Immature natural killer cell (primary cell): ENCODE measurements around the gene GUCA2A. TPM values are rescaled to one million over a fixed set of nuclear protein-coding genes. Genes with fewer than 3 reads are reported as not detected.

Source experiments
- DNase-seq, 3 donors: peaks; one replicate each; pipeline ENCODE4 v3.0.0; 2022; ENCODE audit warnings: mixed read lengths in 1 of 3
- H3K27ac Mint-ChIP-seq, 6 donors: one replicate each; pipeline ENCODE4 v1.8.0; 2020; ENCODE audit warnings: mixed read lengths in 6 of 6, mild to moderate bottlenecking in 5 of 6, inconsistent platforms in 4 of 6, moderate library complexity in 3 of 6
- H3K27me3 Mint-ChIP-seq, 3 donors: one replicate each; pipeline ENCODE4 v1.8.0; 2020 to 2021; ENCODE audit warnings: low read depth in 3 of 3, mild to moderate bottlenecking in 3 of 3, mixed read lengths in 3 of 3, moderate library complexity in 3 of 3, inconsistent platforms in 1 of 3
- H3K36me3 Mint-ChIP-seq, 3 donors: one replicate each; pipeline ENCODE4 v1.8.0; 2020; ENCODE audit warnings: mixed read lengths in 3 of 3, inconsistent platforms in 2 of 3, mild to moderate bottlenecking in 2 of 3
- H3K4me1 Mint-ChIP-seq, 2 donors: one replicate each; pipeline ENCODE4 v1.8.0; 2020; ENCODE audit warnings: inconsistent platforms in 2 of 2, mild to moderate bottlenecking in 2 of 2, mixed read lengths in 2 of 2, moderate library complexity in 1 of 2
- H3K4me3 Mint-ChIP-seq, 5 donors: one replicate each; pipeline ENCODE4 v1.8.0; 2020; ENCODE audit warnings: mild to moderate bottlenecking in 5 of 5, mixed read lengths in 5 of 5, inconsistent platforms in 3 of 5, moderate library complexity in 3 of 5
- H3K9me3 Mint-ChIP-seq, 6 donors: one replicate each; pipeline ENCODE4 v1.8.0; 2020; ENCODE audit warnings: mild to moderate bottlenecking in 6 of 6, mixed read lengths in 6 of 6, inconsistent platforms in 4 of 6, moderate library complexity in 3 of 6
- polyA plus RNA-seq, 3 donors: library from polyadenylated mRNA; unstranded; fragments of 300-500 nt; fragmentation: Illumina TruSeq; gene quantifications; one replicate each; pipeline ENCODE4 v1.2.3, GENCODE V29; 2021

The GUCA2A gene
- polyA plus RNA-seq, 3 donors from 2014 or later: not detected

- peaks cover 4 to 15% (median 6%) of the 10 kb centered on the region in 3 donors for H3K36me3 Mint-ChIP-seq
- peaks cover 6 to 12% (median 10%) of the 10 kb centered on the region in 6 donors for H3K9me3 Mint-ChIP-seq
- H3K27ac Mint-ChIP-seq: no peak overlapping the region
- no peak for DNase-seq
- peaks cover 6 to 17% of the 10 kb centered on the region in 2 donors for H3K4me1 Mint-ChIP-seq
- H3K4me3 Mint-ChIP-seq: no peak overlapping the region
- peaks cover 2 to 10% (median 8%) of the 10 kb centered on the region in 3 donors for H3K27me3 Mint-ChIP-seq
Observed at GRCh38 chr1:42158189-42158588, 6.4 kb downstream of the GUCA2A start.

GRCh38 chr1:42157667-42158066 lies 6.9 kb downstream of the GUCA2A start:
- Mint-ChIP-seq H3K27me3 (peaks cover 2 to 10% (median 8%) of the 10 kb centered on the region in 3 donors), H3K4me3 (no peak overlapping the region), H3K27ac (no peak overlapping the region), H3K36me3 (peaks cover 4 to 15% (median 6%) of the 10 kb centered on the region in 3 donors), H3K9me3 (peaks cover 6 to 12% (median 10%) of the 10 kb centered on the region in 6 donors), H3K4me1 (peaks cover 6 to 17% of the 10 kb centered on the region in 2 donors)
- DNase-seq: no peak

GRCh38 chr1:42155362-42155761 lies 9.2 kb downstream of the GUCA2A start:
- no peak for DNase-seq
- Mint-ChIP-seq H3K36me3 (peaks cover 0 to 7% (median 0%) of the 10 kb centered on the region in 3 donors), H3K4me3 (no peak overlapping the region), H3K9me3 (peaks cover 0 to 1% (median under 1%) of the 10 kb centered on the region in 6 donors), H3K4me1 (peaks cover 0 to 9% of the 10 kb centered on the region in 2 donors), H3K27ac (no peak overlapping the region), H3K27me3 (peaks cover 2 to 12% (median 2%) of the 10 kb centered on the region in 3 donors)

GRCh38 chr1:42154685-42155084 lies 9.9 kb downstream of the GUCA2A start:
- no peak overlapping the region for H3K4me3 Mint-ChIP-seq
- DNase-seq: no peak
- no peak overlapping the region for H3K27ac Mint-ChIP-seq
- H3K36me3 Mint-ChIP-seq: peaks cover 0 to 1% (median 0%) of the 10 kb centered on the region in 3 donors
- H3K4me1 Mint-ChIP-seq: peaks cover 0 to 9% of the 10 kb centered on the region in 2 donors
- H3K27me3 Mint-ChIP-seq: peaks cover 2 to 14% (median 3%) of the 10 kb centered on the region in 3 donors
- H3K9me3 Mint-ChIP-seq: no peaks in the 10 kb centered on the region

- Mint-ChIP-seq H3K36me3 (no peaks in the 10 kb centered on the region), H3K4me3 (no peak overlapping the region), H3K9me3 (no peaks in the 10 kb centered on the region), H3K27ac (no peak overlapping the region), H3K27me3 (peaks cover 0 to 8% (median 3%) of the 10 kb centered on the region in 3 donors), H3K4me1 (peaks cover 0 to 9% of the 10 kb centered on the region in 2 donors)
- DNase-seq: no peak
Observed at GRCh38 chr1:42153624-42154023, 10.9 kb downstream of the GUCA2A start.

GRCh38 chr1:42152907-42153600 lies 11.5 kb downstream of the GUCA2A start, which contains the start of gene GUCA2B:
Gene GUCA2B (plus strand): TSS chr1:42153410. CDS start chr1:42153451, 41 bp downstream.
- no peak for DNase-seq
- peaks cover 0 to 8% of the 10 kb centered on the region in 2 donors for H3K4me1 Mint-ChIP-seq
- peaks cover 0 to 8% (median 3%) of the 10 kb centered on the region in 3 donors for H3K27me3 Mint-ChIP-seq
- no peaks in the 10 kb centered on the region for H3K36me3 Mint-ChIP-seq
- H3K9me3 Mint-ChIP-seq: no peaks in the 10 kb centered on the region
- no peak within 1 kb of the TSS for H3K27ac Mint-ChIP-seq
- H3K4me3 Mint-ChIP-seq: peak within 1 kb of the TSS in 1 of 5 donors; percentile 55

- no peak overlapping the region for H3K27ac Mint-ChIP-seq
- DNase-seq: no peak
- no peak overlapping the region for H3K4me3 Mint-ChIP-seq
- no peaks in the 10 kb centered on the region for H3K36me3 Mint-ChIP-seq
- no peaks in the 10 kb centered on the region for H3K9me3 Mint-ChIP-seq
- no peaks in the 10 kb centered on the region for H3K4me1 Mint-ChIP-seq
- H3K27me3 Mint-ChIP-seq: peaks cover 0 to 4% (median 2%) of the 10 kb centered on the region in 3 donors
Observed at GRCh38 chr1:42152119-42152518, 12.4 kb downstream of the GUCA2A start.

GRCh38 chr1:42150651-42151050 lies 13.9 kb downstream of the GUCA2A start:
- Mint-ChIP-seq H3K36me3 (no peaks in the 10 kb centered on the region), H3K27me3 (peaks cover 0 to 4% (median 2%) of the 10 kb centered on the region in 3 donors), H3K4me1 (no peaks in the 10 kb centered on the region), H3K9me3 (no peaks in the 10 kb centered on the region), H3K27ac (no peak overlapping the region), H3K4me3 (no peak overlapping the region)
- no peak for DNase-seq

GRCh38 chr1:42148166-42148565 lies 16.4 kb downstream of the GUCA2A start:
- no peak for DNase-seq
- H3K4me1 Mint-ChIP-seq: peaks cover 3 to 5% of the 10 kb centered on the region in 2 donors
- H3K4me3 Mint-ChIP-seq: no peak overlapping the region
- H3K9me3 Mint-ChIP-seq: no peaks in the 10 kb centered on the region
- H3K27ac Mint-ChIP-seq: no peak overlapping the region
- H3K36me3 Mint-ChIP-seq: no peaks in the 10 kb centered on the region
- H3K27me3 Mint-ChIP-seq: peaks cover 0 to 11% (median 2%) of the 10 kb centered on the region in 3 donors

GRCh38 chr1:42146626-42147320 lies 17.8 kb downstream of the GUCA2A start:
- peaks cover 4 to 5% of the 10 kb centered on the region in 2 donors for H3K4me1 Mint-ChIP-seq
- peak; percentile 14 to 45 (median 36) for DNase-seq
- no peaks in the 10 kb centered on the region for H3K36me3 Mint-ChIP-seq
- peaks cover 0 to 11% (median 2%) of the 10 kb centered on the region in 3 donors for H3K27me3 Mint-ChIP-seq
- no peaks in the 10 kb centered on the region for H3K9me3 Mint-ChIP-seq
- H3K27ac Mint-ChIP-seq: no peak overlapping the region
- H3K4me3 Mint-ChIP-seq: no peak overlapping the region

GRCh38 chr1:42145764-42146625 lies 18.6 kb downstream of the GUCA2A start:
- DNase-seq: no peak
- Mint-ChIP-seq H3K9me3 (no peaks in the 10 kb centered on the region), H3K4me1 (peaks cover 4 to 5% of the 10 kb centered on the region in 2 donors), H3K27me3 (peaks cover 0 to 11% (median 2%) of the 10 kb centered on the region in 3 donors), H3K27ac (no peak overlapping the region), H3K4me3 (no peak overlapping the region), H3K36me3 (no peaks in the 10 kb centered on the region)

GRCh38 chr1:42145389-42145716 lies 19.2 kb downstream of the GUCA2A start:
- peak in 2 of 3 donors; percentile 3 to 6 for DNase-seq
- Mint-ChIP-seq H3K9me3 (no peaks in the 10 kb centered on the region), H3K4me1 (peaks cover 4 to 5% of the 10 kb centered on the region in 2 donors), H3K27ac (no peak overlapping the region), H3K36me3 (no peaks in the 10 kb centered on the region), H3K27me3 (peaks cover 0 to 9% (median 1%) of the 10 kb centered on the region in 3 donors), H3K4me3 (no peak overlapping the region)

GRCh38 chr1:42144711-42145388 lies 19.7 kb downstream of the GUCA2A start:
- no peak for DNase-seq
- peaks cover 4 to 5% of the 10 kb centered on the region in 2 donors for H3K4me1 Mint-ChIP-seq
- H3K36me3 Mint-ChIP-seq: no peaks in the 10 kb centered on the region
- no peak overlapping the region for H3K27ac Mint-ChIP-seq
- no peaks in the 10 kb centered on the region for H3K9me3 Mint-ChIP-seq
- peak overlapping the region in 1 of 5 donors; percentile 17 for H3K4me3 Mint-ChIP-seq
- peaks cover 0 to 8% (median 0%) of the 10 kb centered on the region in 3 donors for H3K27me3 Mint-ChIP-seq
